ENCODE measurements around the gene SRPK1. TPM values are rescaled to one million over a fixed set of nuclear protein-coding genes. Genes with fewer than 3 reads are reported as not detected.
A peak's percentile ranks its signal among the peaks of the same experiment; 100 is the strongest.

SRPK1 gene
- total RNA-seq, 3 donors from 2014 or later (not counting 1 experiment from before 2014, with no cell fraction given): 38.6 to 63.8 (median 43.2) TPM

GRCh38 chr6:35895560-35895959, 25.3 kb downstream of the SRPK1 start:
- intact Hi-C loops (cut with micrococcal nuclease): no loop called here
- Mint-ChIP-seq H3K27ac (peak overlapping the region in 1 of 2 donors; percentile 52), H3K27me3 (ENCODE audit: low read depth in 2 of 2) (no peaks in the 10 kb centered on the region), H3K9me3 (no peaks in the 10 kb centered on the region), H3K4me1 (peaks cover 6 to 15% of the 10 kb centered on the region in 2 donors), H3K36me3 (no peaks in the 10 kb centered on the region), H3K4me3 (no peak overlapping the region)
- Histone ChIP-seq H3K9me3 (ENCODE audit: control insufficient read depth, insufficient read depth, low read length) (no peaks in the 10 kb centered on the region), H3K4me1 (ENCODE audit: control insufficient read depth, insufficient read depth, low read length) (no peaks in the 10 kb centered on the region), H3K4me3 (ENCODE audit: low read length) (no peak overlapping the region), H3K27ac (ENCODE audit: low read length) (no peak overlapping the region), H3K36me3 (ENCODE audit: control insufficient read depth, insufficient read depth, low read length) (peaks cover 3% of the 10 kb centered on the region), H3K27me3 (ENCODE audit: control insufficient read depth, insufficient read depth, low read length) (no peaks in the 10 kb centered on the region)
- TF ChIP-seq CTCF (IDR thresholded peaks at IDR 0.05): no peak
- 86% methylated on average over 2 of the region's 3 CpGs for WGBS (ENCODE audit: insufficient coverage)
- DNase-seq: no peak
- no peak for ATAC-seq

DNA sequence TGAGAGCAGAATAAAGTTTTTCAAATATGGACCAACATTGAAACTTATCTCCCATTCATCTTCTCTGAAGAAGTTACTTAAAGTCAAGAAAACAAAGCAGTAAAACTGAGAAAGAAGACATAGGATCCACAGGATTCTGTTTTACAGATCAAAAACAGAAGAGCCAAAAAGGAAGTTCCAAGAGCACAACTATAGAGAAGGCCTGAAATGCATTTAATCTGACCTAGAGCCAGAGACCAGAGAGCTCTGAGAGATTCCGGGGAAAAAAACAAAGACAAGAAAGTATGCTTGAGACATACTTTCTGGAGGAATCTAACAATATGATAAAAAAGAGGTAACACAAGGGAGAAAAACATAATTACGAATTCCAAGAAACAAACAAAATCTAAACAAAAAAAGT, 26.1 kb downstream of the SRPK1 start:
- Mint-ChIP-seq H3K9me3 (no peaks in the 10 kb centered on the region), H3K27me3 (ENCODE audit: low read depth in 2 of 2) (no peaks in the 10 kb centered on the region), H3K4me1 (peaks cover 6 to 15% of the 10 kb centered on the region in 2 donors), H3K36me3 (no peaks in the 10 kb centered on the region), H3K4me3 (no peak overlapping the region), H3K27ac (no peak overlapping the region)
- H3K36me3 ChIP-seq (ENCODE audit: control insufficient read depth, insufficient read depth, low read length): no peaks in the 10 kb centered on the region
- no peak overlapping the region for H3K4me3 ChIP-seq (ENCODE audit: low read length)
- no peak for TF ChIP-seq CTCF (IDR thresholded peaks at IDR 0.05)
- DNase-seq (no peak), ATAC-seq (no peak)
- 88% methylated on average over 1 of the region's 2 CpGs for WGBS (ENCODE audit: insufficient coverage)
- H3K4me1 ChIP-seq (ENCODE audit: control insufficient read depth, insufficient read depth, low read length): no peaks in the 10 kb centered on the region
- H3K27me3 ChIP-seq (ENCODE audit: control insufficient read depth, insufficient read depth, low read length): no peaks in the 10 kb centered on the region
- no peaks in the 10 kb centered on the region for H3K9me3 ChIP-seq (ENCODE audit: control insufficient read depth, insufficient read depth, low read length)
- H3K27ac ChIP-seq (ENCODE audit: low read length): no peak overlapping the region
- intact Hi-C loops (cut with micrococcal nuclease): no loop called here

DNA sequence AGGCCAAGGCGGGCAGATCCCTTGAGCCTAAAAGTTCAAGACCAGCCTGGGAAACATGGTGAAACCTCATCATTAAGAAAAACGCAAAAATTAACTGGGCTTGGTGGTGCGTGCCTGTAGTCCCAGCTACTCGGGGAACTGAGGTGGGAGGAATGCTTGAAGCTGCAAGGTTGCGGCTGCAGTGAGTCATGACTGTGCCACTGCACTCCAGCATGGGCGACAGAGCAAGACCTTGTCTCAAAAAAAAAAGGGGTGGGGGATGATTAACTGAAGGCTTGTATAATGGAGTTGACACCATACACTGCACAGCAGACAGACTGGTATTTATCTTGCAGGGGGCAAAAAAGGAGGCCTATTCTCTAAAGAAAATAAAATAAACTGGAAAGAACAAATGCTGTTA, 27.7 kb downstream of the SRPK1 start:
- DNase-seq (no peak), ATAC-seq (no peak)
- no peak overlapping the region for H3K27ac Mint-ChIP-seq
- TF ChIP-seq CTCF (IDR thresholded peaks at IDR 0.05): no peak
- H3K4me1 Mint-ChIP-seq: peaks cover 6 to 15% of the 10 kb centered on the region in 2 donors
- no peaks in the 10 kb centered on the region for H3K9me3 Mint-ChIP-seq
- H3K36me3 Mint-ChIP-seq: peaks cover under 1% of the 10 kb centered on the region
- H3K4me3 Mint-ChIP-seq: no peak overlapping the region
- no peaks in the 10 kb centered on the region for H3K9me3 ChIP-seq (ENCODE audit: control insufficient read depth, insufficient read depth, low read length)
- H3K36me3 ChIP-seq (ENCODE audit: control insufficient read depth, insufficient read depth, low read length): peaks cover 7% of the 10 kb centered on the region
- no peaks in the 10 kb centered on the region for H3K4me1 ChIP-seq (ENCODE audit: control insufficient read depth, insufficient read depth, low read length)
- H3K27me3 ChIP-seq (ENCODE audit: control insufficient read depth, insufficient read depth, low read length): no peaks in the 10 kb centered on the region
- intact Hi-C loops (cut with micrococcal nuclease): no loop called here
- H3K27ac ChIP-seq (ENCODE audit: low read length): no peak overlapping the region
- no peak overlapping the region for H3K4me3 ChIP-seq (ENCODE audit: low read length)
- 87% methylated on average over 6 of the region's 6 CpGs for WGBS (ENCODE audit: insufficient coverage)
- no peaks in the 10 kb centered on the region for H3K27me3 Mint-ChIP-seq (ENCODE audit: low read depth in 2 of 2)

- no peaks in the 10 kb centered on the region for H3K9me3 ChIP-seq (ENCODE audit: control insufficient read depth, insufficient read depth, low read length)
- DNase-seq: no peak
- Mint-ChIP-seq H3K4me3 (no peak overlapping the region), H3K36me3 (peaks cover 7% of the 10 kb centered on the region), H3K4me1 (peaks cover 6 to 15% of the 10 kb centered on the region in 2 donors), H3K27ac (no peak overlapping the region), H3K9me3 (no peaks in the 10 kb centered on the region), H3K27me3 (ENCODE audit: low read depth in 2 of 2) (no peaks in the 10 kb centered on the region)
- H3K4me1 ChIP-seq (ENCODE audit: control insufficient read depth, insufficient read depth, low read length): no peaks in the 10 kb centered on the region
- peaks cover 14% of the 10 kb centered on the region for H3K36me3 ChIP-seq (ENCODE audit: control insufficient read depth, insufficient read depth, low read length)
- intact Hi-C loops (cut with micrococcal nuclease): no loop called here
- no peak overlapping the region for H3K27ac ChIP-seq (ENCODE audit: low read length)
- ATAC-seq: no peak
- WGBS (ENCODE audit: insufficient coverage): 90% methylated on average over 5 of the region's 5 CpGs
- no peak overlapping the region for H3K4me3 ChIP-seq (ENCODE audit: low read length)
- no peak for TF ChIP-seq CTCF (IDR thresholded peaks at IDR 0.05)
- no peaks in the 10 kb centered on the region for H3K27me3 ChIP-seq (ENCODE audit: control insufficient read depth, insufficient read depth, low read length)
These were observed 28.4 kb downstream of the SRPK1 start for GRCh38 chr6:35892482-35892881.
